B cell (primary cell): ENCODE results near the gene ALKAL2. TPM values are rescaled to one million over a fixed set of nuclear protein-coding genes. Genes with fewer than 3 reads are reported as not detected.

Experiments used
- ATAC-seq: fragments of 200-7000 bp; cut with Tn5 transposase; one replicate; pipeline ENCODE4 v1.10.0; 2021; ENCODE audit warnings: low read depth, mild to moderate bottlenecking, moderate number of reproducible peaks, moderate library complexity
- CTCF ChIA-PET: fragments of 350-600 bp; sonication (Branson Sonifier 250); formaldehyde crosslinking; loops from one replicate; lab custom pipeline; 2021; ENCODE audit warnings: antibody characterized with exemption, inconsistent platforms; lab: Charles Lee
- POLR2A ChIA-PET: fragments of 350-600 bp; sonication (Branson Sonifier 250); formaldehyde crosslinking; loops from one replicate; lab custom pipeline; 2021; ENCODE audit warnings: antibody characterized with exemption; lab: Charles Lee
- DNase-seq: peaks from one replicate; pipeline ENCODE4 v3.0.0; 2013
- H2AFZ ChIP-seq: 2 replicates; pipeline ENCODE4 v1.6.1; 2012; ENCODE audit warnings: mild to moderate bottlenecking, low read depth, low read length; ENCODE audit not compliant: insufficient read depth, poor library complexity, severe bottlenecking
- H3K27ac ChIP-seq, 2 donors: 1 replicate in 1 of 2; 2 replicates in 1 of 2; pipeline ENCODE4 v1.5.1; 2012 to 2013; ENCODE audit warnings: low read length in 2 of 2, mild to moderate bottlenecking in 2 of 2, moderate library complexity in 1 of 2
- H3K27me3 ChIP-seq, 4 experiments: fragments of 200-600 bp in 1 of 4; sonication (generic) in 1 of 4; replicated peaks in 1 of 4; 1 replicate in 2 of 4; 2 replicates in 2 of 4; pipeline versions ENCODE4 v1.6.1 to v1.7.0; 2013 to 2016; ENCODE audit warnings: low read length in 3 of 4, mild to moderate bottlenecking in 2 of 4, mixed read lengths in 1 of 4, moderate library complexity in 1 of 4; ENCODE audit not compliant: insufficient read depth in 4 of 4, control insufficient read depth in 3 of 4; ENCODE audit errors: control extremely low read depth in 1 of 4
- H3K36me3 ChIP-seq, 2 experiments: replicated peaks in 1 of 2; 1 replicate in 1 of 2; 2 replicates in 1 of 2; pipeline versions ENCODE4 v1.6.1 to v1.7.1; 2013; ENCODE audit warnings: low read length in 1 of 2; ENCODE audit not compliant: insufficient read depth in 2 of 2, control insufficient read depth in 1 of 2; ENCODE audit errors: control extremely low read depth in 1 of 2, extremely low read depth in 1 of 2
- H3K4me1 ChIP-seq, 2 donors: fragments of 200-600 bp in 1 of 2; sonication (generic) in 1 of 2; 1 replicate in 1 of 2; 2 replicates in 1 of 2; pipeline versions ENCODE4 v1.5.1 to v1.6.1; 2013 to 2017; ENCODE audit warnings: low read length in 2 of 2; ENCODE audit not compliant: control insufficient read depth in 2 of 2, insufficient read depth in 2 of 2
- H3K4me2 ChIP-seq: replicated peaks from 2 replicates; pipeline ENCODE3; 2012; ENCODE audit warnings: mild to moderate bottlenecking, low read depth, low read length; ENCODE audit not compliant: poor library complexity, severe bottlenecking
- H3K4me3 ChIP-seq, 5 experiments: fragments of 200-600 bp in 1 of 5; sonication (generic) in 1 of 5; 1 replicate in 3 of 5; 2 replicates in 2 of 5; pipeline versions ENCODE4 v1.5.1 to v1.7.0; 2011 to 2016; ENCODE audit warnings: low read length in 4 of 5, mild to moderate bottlenecking in 4 of 5, low read depth in 2 of 5, control low read depth in 1 of 5, moderate library complexity in 1 of 5; ENCODE audit not compliant: insufficient read depth in 1 of 5; ENCODE audit errors: control extremely low read depth in 1 of 5, extremely low read depth in 1 of 5
- H3K79me2 ChIP-seq: fragments of 200-600 bp; sonication (generic); one replicate; pipeline ENCODE4 v1.6.0; 2016; ENCODE audit warnings: low read length; ENCODE audit not compliant: control insufficient read depth, insufficient read depth
- H3K9ac ChIP-seq: fragments of 200-600 bp; sonication (generic); 2 replicates; pipeline ENCODE4 v1.6.1; 2017; ENCODE audit warnings: mild to moderate bottlenecking, low read length, moderate library complexity
- H3K9me3 ChIP-seq, 3 donors: one replicate each; pipeline versions ENCODE4 v1.6.1 to v1.7.1; 2013; ENCODE audit warnings: low read length in 2 of 3; ENCODE audit not compliant: control insufficient read depth in 2 of 3, insufficient read depth in 1 of 3; ENCODE audit errors: control extremely low read depth in 1 of 3
- H4K20me1 ChIP-seq: 2 replicates; pipeline ENCODE4 v1.6.0; 2012; ENCODE audit warnings: mild to moderate bottlenecking, low read length; ENCODE audit not compliant: insufficient read depth, control insufficient read depth, poor library complexity, severe bottlenecking
- H3K27ac Mint-ChIP-seq: one replicate; pipeline ENCODE4 v1.8.0; 2021; ENCODE audit warnings: mixed read lengths
- H3K27me3 Mint-ChIP-seq: one replicate; pipeline ENCODE4 v1.8.0; 2021; ENCODE audit warnings: mixed read lengths
- H3K4me1 Mint-ChIP-seq: one replicate; pipeline ENCODE4 v1.8.0; 2021; ENCODE audit warnings: mixed read lengths
- H3K4me3 Mint-ChIP-seq: one replicate; pipeline ENCODE4 v1.8.0; 2021; ENCODE audit warnings: mixed read lengths
- H3K9me3 Mint-ChIP-seq: one replicate; pipeline ENCODE4 v1.8.0; 2022; ENCODE audit warnings: mixed read lengths; ENCODE audit not compliant: insufficient read depth
- EZH2 ChIP-seq: IDR thresholded peaks from 2 replicates; pipeline ENCODE4 v1.6.1; 2012; ENCODE audit warnings: borderline replicate concordance, low read depth, mild to moderate bottlenecking, moderate library complexity, low read length; ENCODE audit not compliant: insufficient read depth, poor library complexity, severe bottlenecking
- WGBS: methylation state at CpG from one replicate; pipeline ENCODE4 v1.1.5; 2013; ENCODE audit warnings: missing lambda C conversion rate; ENCODE audit not compliant: insufficient coverage; 5-methylcytosine and 5-hydroxymethylcytosine counted together
- intact Hi-C: fragments of 100-400 bp; cut with micrococcal nuclease; formaldehyde crosslinking; loops from one replicate; pipeline ENCODE4 v1.10.0; 2022
- polyA plus RNA-seq: library from polyadenylated mRNA; depleted of rRNA; stranded (reverse); fragments of >200 nt; gene quantifications from 2 replicates; pipeline ENCODE4 v1.2.3, GENCODE V29; 2012
- total RNA-seq, 2 donors: library from RNA; stranded (reverse); fragments of 120-200 nt in 1 of 2; gene quantifications; 1 replicate in 1 of 2; 2 replicates in 1 of 2; pipeline versions ENCODE4 v1.2.3 to v1.2.4, GENCODE V29; 2013 to 2022
- TF ChIP-seq, protein P1 (sequence below): fragments of 200-600 bp; IDR thresholded peaks from one replicate; pipeline ENCODE4 v1.8.0; 2022; ENCODE audit warnings: antibody characterized with exemption, mild to moderate bottlenecking

The ALKAL2 gene
- total and polyA plus RNA-seq, 2 donors (not counting 1 experiment from before 2014, with no cell fraction given), result 0.79 to 5.3 TPM

DNA sequence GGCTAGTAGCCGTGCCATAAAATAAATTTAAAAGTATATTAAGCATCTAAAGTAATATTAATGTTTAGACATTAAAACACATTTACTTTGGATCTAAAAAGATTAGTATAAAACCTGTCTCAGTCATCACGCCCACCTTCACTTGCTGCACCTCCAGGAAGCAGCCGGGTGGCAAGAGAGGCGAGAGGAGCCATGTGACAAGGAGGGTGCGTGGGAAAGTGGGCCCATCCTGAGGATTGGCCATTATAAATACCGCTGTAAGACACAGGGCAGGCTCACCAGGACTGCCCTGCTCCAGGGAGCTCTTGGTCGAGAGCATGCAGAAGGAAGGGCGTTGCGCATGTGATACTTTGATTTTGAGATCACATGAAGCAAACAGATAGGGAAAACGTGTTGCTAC lies 34.4 kb upstream of the ALKAL2 start:
- Mint-ChIP-seq H3K4me3 (no peak overlapping the region), H3K9me3 (peaks cover 7% of the 10 kb centered on the region), H3K27ac (no peak overlapping the region), H3K4me1 (no peaks in the 10 kb centered on the region), H3K27me3 (peaks cover 10% of the 10 kb centered on the region)
- H2AFZ ChIP-seq, result no peak overlapping the region
- no peak overlapping the region for H3K27ac ChIP-seq
- H3K4me3 ChIP-seq, result no peak overlapping the region
- H3K4me1 ChIP-seq, result no peaks in the 10 kb centered on the region
- H3K9ac ChIP-seq, result no peak overlapping the region
- ATAC-seq (no peak), DNase-seq (no peak)
- H3K9me3 ChIP-seq, result peaks cover 0 to 9% (median 2%) of the 10 kb centered on the region in 3 donors
- no peak for TF ChIP-seq EZH2
- TF ChIP-seq, protein P1, sequence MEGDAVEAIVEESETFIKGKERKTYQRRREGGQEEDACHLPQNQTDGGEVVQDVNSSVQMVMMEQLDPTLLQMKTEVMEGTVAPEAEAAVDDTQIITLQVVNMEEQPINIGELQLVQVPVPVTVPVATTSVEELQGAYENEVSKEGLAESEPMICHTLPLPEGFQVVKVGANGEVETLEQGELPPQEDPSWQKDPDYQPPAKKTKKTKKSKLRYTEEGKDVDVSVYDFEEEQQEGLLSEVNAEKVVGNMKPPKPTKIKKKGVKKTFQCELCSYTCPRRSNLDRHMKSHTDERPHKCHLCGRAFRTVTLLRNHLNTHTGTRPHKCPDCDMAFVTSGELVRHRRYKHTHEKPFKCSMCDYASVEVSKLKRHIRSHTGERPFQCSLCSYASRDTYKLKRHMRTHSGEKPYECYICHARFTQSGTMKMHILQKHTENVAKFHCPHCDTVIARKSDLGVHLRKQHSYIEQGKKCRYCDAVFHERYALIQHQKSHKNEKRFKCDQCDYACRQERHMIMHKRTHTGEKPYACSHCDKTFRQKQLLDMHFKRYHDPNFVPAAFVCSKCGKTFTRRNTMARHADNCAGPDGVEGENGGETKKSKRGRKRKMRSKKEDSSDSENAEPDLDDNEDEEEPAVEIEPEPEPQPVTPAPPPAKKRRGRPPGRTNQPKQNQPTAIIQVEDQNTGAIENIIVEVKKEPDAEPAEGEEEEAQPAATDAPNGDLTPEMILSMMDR, result no peak
- H3K36me3 ChIP-seq, result no peaks in the 10 kb centered on the region
- 87% methylated on average over 8 of the region's 10 CpGs for WGBS
- H3K4me2 ChIP-seq, result no peak overlapping the region
- ChIA-PET CTCF (no interaction called here), POLR2A (no interaction called here)
- H3K27me3 ChIP-seq, result no peaks in the 10 kb centered on the region
- H3K79me2 ChIP-seq, result no peaks in the 10 kb centered on the region
- no peaks in the 10 kb centered on the region for H4K20me1 ChIP-seq
- intact Hi-C loops, result no loop called here

DNA sequence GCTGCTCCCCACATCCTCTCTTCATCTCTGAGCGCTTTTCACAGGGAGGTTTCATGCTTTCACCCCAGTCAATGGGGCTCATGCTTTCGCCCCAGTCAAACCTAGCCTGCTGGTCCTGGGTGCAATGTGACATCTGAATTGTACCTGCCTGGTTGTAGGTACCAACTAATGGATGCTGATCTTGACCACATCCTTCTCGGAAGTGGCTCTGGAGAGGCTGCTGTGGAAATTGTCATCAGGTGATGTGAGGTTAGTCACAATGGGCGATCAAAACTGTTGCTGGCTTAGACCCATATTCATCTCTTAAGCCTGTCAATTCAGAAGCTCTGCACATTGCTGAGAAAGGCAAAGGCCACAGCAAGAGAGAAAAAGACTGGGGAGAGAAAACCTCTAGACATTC lies 32.7 kb upstream of the ALKAL2 start:
- H3K4me3 Mint-ChIP-seq, result no peak overlapping the region
- H3K27me3 ChIP-seq, result peaks cover 0 to under 1% (median 0%) of the 10 kb centered on the region in 4 experiments
- H3K4me3 ChIP-seq, result no peak overlapping the region
- H3K27ac Mint-ChIP-seq, result no peak overlapping the region
- H3K36me3 ChIP-seq, result no peaks in the 10 kb centered on the region
- no peak for DNase-seq
- H4K20me1 ChIP-seq, result no peaks in the 10 kb centered on the region
- CTCF ChIA-PET, result no interaction called here
- no peaks in the 10 kb centered on the region for H3K79me2 ChIP-seq
- 100% methylated on average over 1 of the region's 4 CpGs for WGBS
- no peak overlapping the region for H2AFZ ChIP-seq
- H3K4me1 Mint-ChIP-seq, result no peaks in the 10 kb centered on the region
- H3K9me3 ChIP-seq, result peaks cover 0 to 11% (median 0%) of the 10 kb centered on the region in 3 donors
- intact Hi-C loops, result no loop called here
- H3K9ac ChIP-seq, result no peak overlapping the region
- no peaks in the 10 kb centered on the region for H3K9me3 Mint-ChIP-seq
- TF ChIP-seq, protein P1, result no peak
- TF ChIP-seq EZH2, result no peak
- ATAC-seq, result no peak
- H3K27me3 Mint-ChIP-seq, result peaks cover 8% of the 10 kb centered on the region
- no peaks in the 10 kb centered on the region for H3K4me1 ChIP-seq
- POLR2A ChIA-PET, result no interaction called here
- no peak overlapping the region for H3K4me2 ChIP-seq
- H3K27ac ChIP-seq, result no peak overlapping the region
